ENCODE measurements around the gene ARID5A.
"Not testable (repeated sequence)": the region's sequence is repeated elsewhere in the genome, so short reads cannot be mapped to it uniquely, and the experiment has no call there.

ARID5A gene

DNA sequence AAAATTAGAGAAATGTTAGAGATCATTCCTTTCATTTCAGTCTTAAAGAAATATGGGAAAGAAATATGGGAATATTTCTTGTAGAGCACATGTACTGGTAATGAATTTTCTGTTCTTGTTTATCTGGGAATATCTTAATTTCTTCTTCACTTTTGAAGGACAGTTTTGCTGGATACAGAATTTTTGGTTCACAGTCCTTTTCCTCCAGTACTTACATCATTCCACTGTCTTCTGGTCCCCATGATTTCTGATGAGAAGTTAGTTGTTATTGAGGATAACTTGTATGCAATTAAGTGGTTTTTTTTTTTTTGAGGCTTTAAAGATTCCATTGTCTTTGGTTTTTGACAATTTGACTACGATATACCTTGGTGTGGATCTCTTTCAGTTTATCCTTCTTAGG is 42.4 kb upstream of the ARID5A start:
- no peak for TF ChIP-seq L3MBTL2 (conservative IDR thresholded peaks at IDR 0.05)
- ChIA-PET POLR2A (no interaction called here), CTCF (interaction anchor here (2.2 kb wide), 1 partner anchor 87 kb away, joined by 6 read pairs; no protein-coding TSS in a partner anchor)
- no peak for DNase-seq (ENCODE audit: extremely low spot score)

- TF ChIP-seq FOXA1 (IDR thresholded peaks at IDR 0.05) = no peak
- TF ChIP-seq ELF4 (IDR thresholded peaks at IDR 0.05) = no peak
- no peak for TF ChIP-seq L3MBTL2 (conservative IDR thresholded peaks at IDR 0.05)
- no peak for TF ChIP-seq FOXM1 (IDR thresholded peaks at IDR 0.05; ENCODE audit: borderline replicate concordance)
- TF ChIP-seq SUZ12 (IDR thresholded peaks at IDR 0.05) = no peak
- TF ChIP-seq TARDBP (IDR thresholded peaks at IDR 0.05) = no peak
- TF ChIP-seq SP1 (IDR thresholded peaks at IDR 0.05) = no peak
- no peak for TF ChIP-seq ZNF384 (IDR thresholded peaks at IDR 0.05)
- TF ChIP-seq NFRKB (IDR thresholded peaks at IDR 0.05) = no peak
- TF ChIP-seq ARNT (IDR thresholded peaks at IDR 0.05) = no peak
- POLR2A ChIA-PET = no interaction called here
- DNase-seq (ENCODE audit: extremely low spot score) = no peak
- CTCF ChIA-PET = interaction anchor here (0.6 to 2.2 kb wide), 2 partner anchors 87 to 88 kb away, joined by 3 to 6 read pairs; no protein-coding TSS in a partner anchor
These were observed 40.4 kb upstream of the ARID5A start for GRCh38 chr2:96495982-96496629.

GRCh38 chr2:96498021-96498431 is 38.5 kb upstream of the ARID5A start:
- TF ChIP-seq SUZ12 (IDR thresholded peaks at IDR 0.05) (no peak), ELF4 (IDR thresholded peaks at IDR 0.05) (no peak), NFRKB (IDR thresholded peaks at IDR 0.05) (no peak), ZNF384 (IDR thresholded peaks at IDR 0.05) (no peak), SP1 (IDR thresholded peaks at IDR 0.05) (no peak), HDGF (IDR thresholded peaks at IDR 0.05; ENCODE audit: borderline replicate concordance) (no peak), CTBP1 (IDR thresholded peaks at IDR 0.05; ENCODE audit: borderline replicate concordance) (no peak), LEF1 (IDR thresholded peaks at IDR 0.05; ENCODE audit: borderline replicate concordance) (no peak), PKNOX1 (IDR thresholded peaks at IDR 0.05) (no peak), ARNT (IDR thresholded peaks at IDR 0.05) (no peak), BHLHE40 (IDR thresholded peaks at IDR 0.05; ENCODE audit: borderline replicate concordance) (no peak), FOXK2 (IDR thresholded peaks at IDR 0.05) (no peak), TARDBP (IDR thresholded peaks at IDR 0.05) (no peak)
- DNase-seq (ENCODE audit: extremely low spot score) = no peak
- ChIA-PET POLR2A (no interaction called here), CTCF (no interaction called here)

GRCh38 chr2:96498611-96499010 is 37.9 kb upstream of the ARID5A start:
- CTCF ChIA-PET; POLR2A ChIA-PET; DNase-seq (ENCODE audit: extremely low spot score): not testable (repeated sequence)

- ChIA-PET CTCF (no interaction called here), POLR2A (no interaction called here)
- TF ChIP-seq TARDBP (IDR thresholded peaks at IDR 0.05) (no peak), FOXK2 (IDR thresholded peaks at IDR 0.05) (no peak), NFRKB (IDR thresholded peaks at IDR 0.05) (no peak), HDGF (IDR thresholded peaks at IDR 0.05; ENCODE audit: borderline replicate concordance) (no peak), LEF1 (IDR thresholded peaks at IDR 0.05; ENCODE audit: borderline replicate concordance) (no peak), SUZ12 (IDR thresholded peaks at IDR 0.05) (no peak), ZNF384 (IDR thresholded peaks at IDR 0.05) (no peak)
- no peak for DNase-seq (ENCODE audit: extremely low spot score)
These were observed 37.2 kb upstream of the ARID5A start for GRCh38 chr2:96499061-96499960.

DNA sequence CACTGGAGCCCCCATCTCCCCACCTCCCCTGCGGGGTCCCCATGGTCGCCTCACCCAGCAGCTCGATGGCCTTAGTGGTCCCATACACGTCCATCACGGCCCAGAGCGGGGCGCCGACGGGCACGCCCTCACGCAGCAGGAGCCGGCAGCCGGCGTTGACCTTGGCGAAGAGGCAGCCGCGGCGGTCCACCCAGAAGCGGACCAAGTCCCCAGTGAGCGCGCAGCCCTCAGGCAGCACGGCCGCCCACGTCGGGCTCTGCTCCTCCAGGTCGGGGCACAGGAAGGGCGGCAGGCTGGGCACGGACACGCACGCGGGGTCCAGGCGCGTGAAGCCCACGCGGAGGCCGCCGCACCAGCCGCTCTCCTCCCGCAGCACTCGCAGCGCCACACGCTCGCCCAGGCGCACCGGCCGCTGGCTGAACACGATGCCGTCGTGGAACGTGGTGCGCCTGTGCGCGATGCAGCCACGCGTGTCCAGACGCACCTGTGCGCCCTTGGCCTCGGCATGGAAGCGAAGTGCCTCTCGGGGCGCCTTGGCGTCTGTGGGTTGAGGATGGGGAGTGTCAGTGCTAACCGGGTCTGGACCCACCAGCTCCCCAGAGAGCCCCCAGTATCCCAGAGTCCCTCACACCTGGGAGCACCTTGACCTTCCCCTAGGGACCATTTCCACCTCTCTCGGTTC is 36.0 kb upstream of the ARID5A start:
- DNase-seq (ENCODE audit: extremely low spot score) = no peak
- ChIA-PET CTCF (no interaction called here), POLR2A (no interaction called here)
- no peak for TF ChIP-seq HDGF (IDR thresholded peaks at IDR 0.05; ENCODE audit: borderline replicate concordance)
- no peak for TF ChIP-seq NFRKB (IDR thresholded peaks at IDR 0.05)
- no peak for TF ChIP-seq BHLHE40 (IDR thresholded peaks at IDR 0.05; ENCODE audit: borderline replicate concordance)
- no peak for TF ChIP-seq ELF4 (IDR thresholded peaks at IDR 0.05)
- no peak for TF ChIP-seq PKNOX1 (IDR thresholded peaks at IDR 0.05)
- no peak for TF ChIP-seq FOXA1 (IDR thresholded peaks at IDR 0.05)
- TF ChIP-seq LEF1 (IDR thresholded peaks at IDR 0.05; ENCODE audit: borderline replicate concordance) = no peak
- no peak for TF ChIP-seq SUZ12 (IDR thresholded peaks at IDR 0.05)
- no peak for TF ChIP-seq L3MBTL2 (conservative IDR thresholded peaks at IDR 0.05)
- TF ChIP-seq CTBP1 (IDR thresholded peaks at IDR 0.05; ENCODE audit: borderline replicate concordance) = no peak

GRCh38 chr2:96501471-96501874 is 35.1 kb upstream of the ARID5A start:
- POLR2A ChIA-PET = no interaction called here
- CTCF ChIA-PET = no interaction called here
- DNase-seq (ENCODE audit: extremely low spot score) = no peak
- TF ChIP-seq SP1 (IDR thresholded peaks at IDR 0.05) (no peak), FOXK2 (IDR thresholded peaks at IDR 0.05) (no peak), BHLHE40 (IDR thresholded peaks at IDR 0.05; ENCODE audit: borderline replicate concordance) (no peak), LEF1 (IDR thresholded peaks at IDR 0.05; ENCODE audit: borderline replicate concordance) (no peak), FOXA1 (IDR thresholded peaks at IDR 0.05) (no peak), L3MBTL2 (conservative IDR thresholded peaks at IDR 0.05) (no peak)

All from HEK293T (cell line).